ENCODE data around the gene MYOM1. TPM values are rescaled to one million over a fixed set of nuclear protein-coding genes. Genes with fewer than 3 reads are reported as not detected.

Gene MYOM1
- total RNA-seq, 4 donors from 2014 or later: 3.1 to 15.8 (median 9.0) TPM

GRCh38 chr18:3264362-3264761, 44.6 kb upstream of the MYOM1 start:
- TF ChIP-seq POLR2A (IDR thresholded peaks at IDR 0.05): no peak
- TF ChIP-seq, protein P1, sequence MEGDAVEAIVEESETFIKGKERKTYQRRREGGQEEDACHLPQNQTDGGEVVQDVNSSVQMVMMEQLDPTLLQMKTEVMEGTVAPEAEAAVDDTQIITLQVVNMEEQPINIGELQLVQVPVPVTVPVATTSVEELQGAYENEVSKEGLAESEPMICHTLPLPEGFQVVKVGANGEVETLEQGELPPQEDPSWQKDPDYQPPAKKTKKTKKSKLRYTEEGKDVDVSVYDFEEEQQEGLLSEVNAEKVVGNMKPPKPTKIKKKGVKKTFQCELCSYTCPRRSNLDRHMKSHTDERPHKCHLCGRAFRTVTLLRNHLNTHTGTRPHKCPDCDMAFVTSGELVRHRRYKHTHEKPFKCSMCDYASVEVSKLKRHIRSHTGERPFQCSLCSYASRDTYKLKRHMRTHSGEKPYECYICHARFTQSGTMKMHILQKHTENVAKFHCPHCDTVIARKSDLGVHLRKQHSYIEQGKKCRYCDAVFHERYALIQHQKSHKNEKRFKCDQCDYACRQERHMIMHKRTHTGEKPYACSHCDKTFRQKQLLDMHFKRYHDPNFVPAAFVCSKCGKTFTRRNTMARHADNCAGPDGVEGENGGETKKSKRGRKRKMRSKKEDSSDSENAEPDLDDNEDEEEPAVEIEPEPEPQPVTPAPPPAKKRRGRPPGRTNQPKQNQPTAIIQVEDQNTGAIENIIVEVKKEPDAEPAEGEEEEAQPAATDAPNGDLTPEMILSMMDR (IDR thresholded peaks at IDR 0.05): no peak
- Histone ChIP-seq H3K27me3 (no peaks in the 10 kb centered on the region), H3K27ac (no peak overlapping the region), H3K4me3 (no peak overlapping the region), H3K4me1 (peaks cover 9% of the 10 kb centered on the region in 2 donors), H3K36me3 (no peaks in the 10 kb centered on the region), H3K9me3 (no peaks in the 10 kb centered on the region)
- no peak for DNase-seq
- intact Hi-C loops (cut with DNase I; ENCODE audit: low total_unique reads): no loop called here

GRCh38 chr18:3263132-3263700, 43.4 kb upstream of the MYOM1 start:
- intact Hi-C loops (cut with DNase I; ENCODE audit: low total_unique reads): no loop called here

DNA sequence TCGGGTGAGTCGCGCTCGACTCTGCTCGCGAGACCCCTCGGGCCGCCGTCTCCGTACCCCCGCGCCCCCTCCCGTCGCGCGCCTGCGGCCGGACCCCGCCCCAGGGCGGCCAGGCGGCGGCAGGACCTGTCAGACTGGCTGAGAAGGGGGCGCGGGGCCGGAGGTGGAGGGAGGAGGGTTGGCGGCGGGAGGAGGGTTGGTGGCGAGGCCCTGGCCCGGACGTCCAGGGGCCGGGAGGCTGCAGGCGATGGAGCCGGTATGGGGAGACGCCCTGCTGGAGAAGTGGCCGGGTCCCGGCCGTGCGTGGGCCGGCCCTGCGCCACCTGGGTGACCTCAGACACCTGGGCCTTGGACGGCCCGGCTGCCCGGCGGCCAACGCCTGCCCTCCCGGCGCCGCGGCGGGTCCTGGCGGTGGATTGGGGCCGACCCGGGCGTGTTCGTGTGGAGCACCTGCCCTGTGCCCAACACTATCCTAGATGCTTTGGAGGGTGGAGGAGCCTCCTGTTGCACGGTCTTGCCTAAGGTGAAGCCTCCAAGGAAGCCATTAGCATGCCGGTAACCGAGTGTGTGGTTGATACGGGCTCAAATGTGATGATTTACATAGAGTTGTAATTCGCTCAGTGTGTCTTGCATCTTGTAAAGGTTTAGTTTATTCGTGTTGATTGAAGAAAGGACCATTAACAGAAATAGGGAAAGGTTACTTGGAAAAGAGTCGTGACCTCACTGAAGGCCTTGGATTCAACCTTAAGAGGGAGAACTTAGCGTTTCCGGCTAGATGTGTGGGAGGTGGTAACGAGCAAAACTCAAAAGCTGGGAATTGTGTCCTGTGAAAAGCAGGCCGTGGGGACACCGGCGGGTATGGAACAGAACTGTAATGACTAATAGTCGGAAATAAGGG, 42.7 kb upstream of the MYOM1 start:
- no peak for TF ChIP-seq POLR2A (IDR thresholded peaks at IDR 0.05)
- TF ChIP-seq, protein P1 (IDR thresholded peaks at IDR 0.05): no peak
- Histone ChIP-seq H3K9me3 (no peaks in the 10 kb centered on the region), H3K4me1 (peaks cover 5 to 9% of the 10 kb centered on the region in 2 donors), H3K27me3 (no peaks in the 10 kb centered on the region), H3K36me3 (no peaks in the 10 kb centered on the region), H3K4me3 (peak overlapping the region; percentile 80 to 91), H3K27ac (peak overlapping the region; percentile 93 to 96)
- no peak for DNase-seq
- intact Hi-C loops (cut with DNase I; ENCODE audit: low total_unique reads): no loop called here

More at GRCh38 chr18:3263132-3263700, 43.4 kb upstream of the MYOM1 start:
- Histone ChIP-seq H3K4me3 (peak overlapping the region; percentile 80 to 91), H3K4me1 (peaks cover 9% of the 10 kb centered on the region in 2 donors), H3K27me3 (no peaks in the 10 kb centered on the region), H3K9me3 (no peaks in the 10 kb centered on the region), H3K36me3 (no peaks in the 10 kb centered on the region), H3K27ac (peak overlapping the region; percentile 93 to 96)
- no peak for TF ChIP-seq POLR2A (IDR thresholded peaks at IDR 0.05)
- DNase-seq: no peak

- peaks cover 2 to 5% of the 10 kb centered on the region in 2 donors for H3K4me1 ChIP-seq
- H3K36me3 ChIP-seq: no peaks in the 10 kb centered on the region
- TF ChIP-seq POLR2A (IDR thresholded peaks at IDR 0.05): peak; percentile 38 to 64
- TF ChIP-seq, protein P1 (IDR thresholded peaks at IDR 0.05): peak in 3 of 4 experiments; percentile 4 to 35 (median 20)
- peak within 1 kb of the TSS; percentile 80 to 91 for H3K4me3 ChIP-seq
- H3K9me3 ChIP-seq: no peaks in the 10 kb centered on the region
- no peaks in the 10 kb centered on the region for H3K27me3 ChIP-seq
- DNase-seq: peak; percentile 69 to 80
- intact Hi-C loops (cut with DNase I; ENCODE audit: low total_unique reads): no loop called here
- H3K27ac ChIP-seq: peak within 1 kb of the TSS; percentile 93 to 96
These were observed 41.8 kb upstream of the MYOM1 start, which contains the start of gene MYL12B for GRCh38 chr18:3261373-3262233. Gene MYL12B, plus strand, starts transcription at chr18:3262133. Its CDS starts 10,766 bp downstream, at chr18:3272899.

GRCh38 chr18:3260995-3261372, 41.2 kb upstream of the MYOM1 start:
- intact Hi-C loops (cut with DNase I; ENCODE audit: low total_unique reads): no loop called here
- H3K4me1 ChIP-seq: peaks cover 0 to 4% of the 10 kb centered on the region in 2 donors
- TF ChIP-seq POLR2A (IDR thresholded peaks at IDR 0.05): no peak
- TF ChIP-seq, protein P1 (IDR thresholded peaks at IDR 0.05): no peak
- H3K4me3 ChIP-seq: peak overlapping the region; percentile 80 to 91
- no peaks in the 10 kb centered on the region for H3K36me3 ChIP-seq
- DNase-seq: no peak
- no peaks in the 10 kb centered on the region for H3K27me3 ChIP-seq
- peak overlapping the region; percentile 93 to 96 for H3K27ac ChIP-seq
- no peaks in the 10 kb centered on the region for H3K9me3 ChIP-seq

Measured in uterus (tissue), 4 donors.